Ovary (tissue), 3 donors: ENCODE results near the gene SZT2.

ENCODE experiments used
- CTCF ChIP-seq, 3 donors: fragments of 450-650 bp in 2 of 3; fragments of 200-600 bp in 1 of 3; IDR thresholded peaks; one replicate each; pipeline versions ENCODE4 v1.5.1 to v1.8.0; 2016 to 2022; ENCODE audit warnings: antibody characterized with exemption in 3 of 3, mild to moderate bottlenecking in 1 of 3
- POLR2A ChIP-seq: fragments of 450-650 bp; IDR thresholded peaks from one replicate; pipeline ENCODE4 v1.6.1; 2017; ENCODE audit warnings: antibody characterized with exemption, mild to moderate bottlenecking, moderate library complexity
- donor health status: DM: no; HTN: no; CAD: no.

GRCh38 chr1:43473463-43473862 is 83.8 kb downstream of the SZT2 start:
- TF ChIP-seq CTCF (IDR thresholded peaks at IDR 0.05) (no peak), POLR2A (no peak)
